ENCODE data around the gene NISCH. TPM values are rescaled to one million over a fixed set of nuclear protein-coding genes. Genes with fewer than 3 reads are reported as not detected.

NISCH gene
- total RNA-seq, 6 experiments from 2014 or later = 46.4 to 62.5 (median 55.8) TPM

- peaks cover 32% of the 10 kb centered on the region for H3K27me3 Mint-ChIP-seq (ENCODE audit: insufficient read depth)
- no peaks in the 10 kb centered on the region for H3K36me3 Mint-ChIP-seq (ENCODE audit: low read depth)
- peaks cover 6% of the 10 kb centered on the region; the same call in 1 of the 2 replicates for H3K4me1 Mint-ChIP-seq (ENCODE audit: low read depth)
- no peak overlapping the region for H3K4me3 Mint-ChIP-seq
- no peak overlapping the region for H3K27ac Mint-ChIP-seq
- no peaks in the 10 kb centered on the region for H3K9me3 Mint-ChIP-seq
- DNase-seq = no peak
- TF ChIP-seq, protein P1, sequence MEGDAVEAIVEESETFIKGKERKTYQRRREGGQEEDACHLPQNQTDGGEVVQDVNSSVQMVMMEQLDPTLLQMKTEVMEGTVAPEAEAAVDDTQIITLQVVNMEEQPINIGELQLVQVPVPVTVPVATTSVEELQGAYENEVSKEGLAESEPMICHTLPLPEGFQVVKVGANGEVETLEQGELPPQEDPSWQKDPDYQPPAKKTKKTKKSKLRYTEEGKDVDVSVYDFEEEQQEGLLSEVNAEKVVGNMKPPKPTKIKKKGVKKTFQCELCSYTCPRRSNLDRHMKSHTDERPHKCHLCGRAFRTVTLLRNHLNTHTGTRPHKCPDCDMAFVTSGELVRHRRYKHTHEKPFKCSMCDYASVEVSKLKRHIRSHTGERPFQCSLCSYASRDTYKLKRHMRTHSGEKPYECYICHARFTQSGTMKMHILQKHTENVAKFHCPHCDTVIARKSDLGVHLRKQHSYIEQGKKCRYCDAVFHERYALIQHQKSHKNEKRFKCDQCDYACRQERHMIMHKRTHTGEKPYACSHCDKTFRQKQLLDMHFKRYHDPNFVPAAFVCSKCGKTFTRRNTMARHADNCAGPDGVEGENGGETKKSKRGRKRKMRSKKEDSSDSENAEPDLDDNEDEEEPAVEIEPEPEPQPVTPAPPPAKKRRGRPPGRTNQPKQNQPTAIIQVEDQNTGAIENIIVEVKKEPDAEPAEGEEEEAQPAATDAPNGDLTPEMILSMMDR (IDR thresholded peaks at IDR 0.05) = no peak
Measured at GRCh38 chr3:52436500-52437149, 18.8 kb upstream of the NISCH start.

DNA sequence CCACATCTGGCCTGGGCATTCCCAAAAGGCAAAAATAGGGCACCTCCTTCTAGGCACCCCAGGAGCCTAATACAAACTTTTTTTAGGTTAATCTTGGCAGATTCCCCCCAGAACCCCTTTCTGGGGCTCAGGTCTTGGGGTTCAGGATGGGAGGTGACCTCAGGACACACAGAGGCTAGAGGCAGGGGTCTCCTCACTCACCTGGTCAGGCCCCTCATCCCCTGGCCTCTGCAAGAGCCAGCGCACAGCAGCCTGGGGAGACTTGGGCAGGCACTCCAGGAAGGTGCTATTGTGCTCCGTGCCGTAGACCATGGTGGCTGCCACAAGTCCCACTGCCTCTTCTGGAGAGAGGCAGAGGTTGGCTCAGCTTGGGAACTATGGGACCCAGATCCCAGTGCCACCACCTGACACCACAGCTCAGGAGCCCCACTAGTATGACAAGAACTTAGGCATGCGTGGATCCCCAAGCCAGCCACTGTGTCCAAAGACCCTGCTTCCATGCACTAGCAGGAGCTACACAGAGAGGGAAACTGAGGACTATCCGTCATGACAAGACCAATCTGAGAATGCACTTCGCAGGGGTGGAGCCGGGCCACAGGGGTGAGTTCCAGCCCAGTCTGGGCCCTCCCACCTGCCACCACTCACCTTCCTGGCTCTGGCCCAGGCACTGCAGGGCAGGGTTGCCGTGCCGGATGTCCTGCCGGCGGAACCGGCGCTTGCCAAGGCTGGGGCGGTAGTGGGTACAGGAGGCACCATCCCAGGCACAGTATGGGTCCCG is 17.9 kb upstream of the NISCH start:
- DNase-seq = no peak
- Mint-ChIP-seq H3K4me1 (ENCODE audit: low read depth) (peaks cover 6% of the 10 kb centered on the region; the same call in 1 of the 2 replicates), H3K4me3 (no peak overlapping the region), H3K9me3 (no peaks in the 10 kb centered on the region), H3K36me3 (ENCODE audit: low read depth) (no peaks in the 10 kb centered on the region), H3K27ac (no peak overlapping the region), H3K27me3 (ENCODE audit: insufficient read depth) (peaks cover 32% of the 10 kb centered on the region)
- TF ChIP-seq, protein P1 (IDR thresholded peaks at IDR 0.05) = no peak

GRCh38 chr3:52438104-52438376 is 17.4 kb upstream of the NISCH start:
- no peak for DNase-seq
- Mint-ChIP-seq H3K27me3 (ENCODE audit: insufficient read depth) (peaks cover 31% of the 10 kb centered on the region), H3K9me3 (no peaks in the 10 kb centered on the region), H3K4me3 (no peak overlapping the region), H3K36me3 (ENCODE audit: low read depth) (no peaks in the 10 kb centered on the region), H3K27ac (no peak overlapping the region), H3K4me1 (ENCODE audit: low read depth) (peaks cover 2% of the 10 kb centered on the region; the same call in 1 of the 2 replicates)
- TF ChIP-seq, protein P1 (IDR thresholded peaks at IDR 0.05) = no peak

DNA sequence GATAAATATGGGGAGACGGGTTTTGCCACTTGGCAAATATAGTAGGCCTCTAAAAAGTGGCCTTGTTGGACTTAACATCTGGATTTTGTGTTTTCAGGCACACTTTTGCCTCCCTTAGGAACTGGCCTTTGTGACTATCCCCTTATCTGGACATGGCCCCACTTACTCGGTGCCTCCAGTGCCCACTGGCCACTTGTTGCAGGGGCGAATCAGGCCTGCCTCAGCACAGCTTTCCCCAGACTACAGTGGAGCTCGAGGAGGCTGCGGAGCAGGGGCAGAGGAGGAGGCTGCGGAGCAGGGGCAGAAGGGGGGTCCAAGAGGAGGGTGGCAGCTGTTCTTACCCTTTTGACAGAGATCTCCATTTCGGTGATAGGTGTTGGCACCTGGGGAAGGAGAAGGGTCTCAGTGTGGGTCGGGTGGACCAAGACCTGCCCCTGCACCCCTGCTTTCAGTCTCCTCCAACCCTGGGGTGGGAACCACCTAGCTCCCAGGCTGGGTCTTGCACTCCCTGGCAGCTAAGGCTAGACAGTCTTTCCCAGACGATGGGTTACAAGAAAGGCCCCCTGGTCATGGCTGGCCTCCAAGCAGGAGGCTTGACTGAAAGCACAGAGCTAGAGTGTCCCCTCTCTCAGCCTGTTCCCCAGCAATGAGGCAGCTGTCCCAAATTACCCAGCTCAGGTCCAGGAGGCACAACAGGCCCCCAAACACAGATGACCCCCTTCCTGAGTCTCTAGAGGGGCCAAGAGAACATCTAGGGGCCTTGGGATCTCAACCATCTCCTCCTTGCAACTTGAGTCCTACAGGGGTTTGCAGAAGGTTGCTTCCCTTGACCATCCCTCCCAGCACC is 16.6 kb upstream of the NISCH start:
- DNase-seq = no peak
- H3K4me3 Mint-ChIP-seq = no peak overlapping the region
- H3K27me3 Mint-ChIP-seq (ENCODE audit: insufficient read depth) = peaks cover 30% of the 10 kb centered on the region

More for the DNA sequence above, 16.6 kb upstream of the NISCH start:
- TF ChIP-seq, protein P1 (IDR thresholded peaks at IDR 0.05) = no peak
- Mint-ChIP-seq H3K4me1 (ENCODE audit: low read depth) (no peaks in the 10 kb centered on the region), H3K27ac (no peak overlapping the region), H3K36me3 (ENCODE audit: low read depth) (no peaks in the 10 kb centered on the region), H3K9me3 (no peaks in the 10 kb centered on the region)
